ENCODE results near the gene DTNA.

DNA sequence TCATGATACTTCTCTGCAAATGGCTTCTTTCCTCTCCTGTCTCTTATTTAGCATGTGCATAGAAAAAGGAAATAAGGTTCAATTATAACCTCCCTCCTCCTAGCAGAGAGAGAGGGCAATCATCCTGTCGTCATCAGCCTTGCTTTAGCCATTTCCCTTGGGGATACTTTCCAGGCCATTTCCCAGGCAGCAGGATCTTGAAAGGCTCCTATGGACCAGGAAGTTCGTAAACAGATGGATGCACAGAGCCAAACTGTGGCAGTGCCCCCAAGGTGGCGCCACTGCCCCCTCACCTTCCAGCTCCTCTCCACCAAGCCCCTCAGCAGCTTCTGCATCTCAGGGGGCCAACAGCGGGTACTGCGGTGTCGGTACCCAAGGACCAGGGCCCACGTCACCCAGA, 157.4 kb downstream of the DTNA start:
- TF ChIP-seq YY1 (IDR thresholded peaks at IDR 0.05; ENCODE audit: insufficient read depth, insufficient read length) (no peak), ZNF274 (IDR thresholded peaks at IDR 0.05; ENCODE audit: low read depth, low read length) (no peak)
